GM06990 (cell line): ENCODE results near the gene SCN7A.

Experiments used
- DNase-seq: peaks from one replicate; pipeline ENCODE4 v3.0.0-alpha.2; 2011; ENCODE audit not compliant: insufficient read length; ENCODE audit errors: extremely low read depth
- H3K27me3 ChIP-seq: replicated peaks from 2 replicates; pipeline ENCODE4 v1.6.0; 2011; ENCODE audit warnings: low read length; ENCODE audit not compliant: control insufficient read depth, insufficient read depth
- H3K36me3 ChIP-seq: 2 replicates; pipeline ENCODE4 v1.5.1; 2011; ENCODE audit warnings: low read length; ENCODE audit not compliant: control insufficient read depth, insufficient read depth
- H3K4me3 ChIP-seq: replicated peaks from 2 replicates; pipeline ENCODE4 v1.5.1; 2011; ENCODE audit warnings: low read depth, mild to moderate bottlenecking, control low read depth, low read length
- CTCF ChIP-seq: IDR thresholded peaks from 2 replicates; pipeline ENCODE4 v1.5.1; 2011; ENCODE audit warnings: low read length, control low read depth, mild to moderate bottlenecking, inconsistent platforms; ENCODE audit not compliant: insufficient read depth, poor library complexity, severe bottlenecking

Gene SCN7A

GRCh38 chr2:166376873-166377272 is 117.2 kb downstream of the SCN7A start:
- no peak for TF ChIP-seq CTCF
- H3K4me3 ChIP-seq, result no peak overlapping the region
- DNase-seq, result no peak
- no peaks in the 10 kb centered on the region for H3K27me3 ChIP-seq
- H3K36me3 ChIP-seq, result no peaks in the 10 kb centered on the region

- H3K27me3 ChIP-seq, result no peaks in the 10 kb centered on the region
- TF ChIP-seq CTCF, result no peak
- no peak for DNase-seq
- H3K4me3 ChIP-seq, result no peak overlapping the region
- no peaks in the 10 kb centered on the region for H3K36me3 ChIP-seq
These were observed 117.6 kb downstream of the SCN7A start for GRCh38 chr2:166376488-166376828.

GRCh38 chr2:166375736-166376487 is 118.1 kb downstream of the SCN7A start, which contains the start of gene SCN9A:
Gene SCN9A (minus strand): TSS chr2:166375944. CDS start chr2:166311756, 64,188 bp downstream.
- no peak within 1 kb of the TSS for H3K4me3 ChIP-seq
- peak; percentile 25 for DNase-seq
- TF ChIP-seq CTCF, result no peak
- H3K36me3 ChIP-seq, result no peaks in the 10 kb centered on the region
- no peaks in the 10 kb centered on the region for H3K27me3 ChIP-seq

GRCh38 chr2:166375195-166375735 is 118.8 kb downstream of the SCN7A start:
- no peak for DNase-seq

GRCh38 chr2:166373951-166374350 is 120.1 kb downstream of the SCN7A start:
- Histone ChIP-seq H3K36me3 (no peaks in the 10 kb centered on the region), H3K27me3 (no peaks in the 10 kb centered on the region), H3K4me3 (no peak overlapping the region)
- DNase-seq, result no peak
- no peak for TF ChIP-seq CTCF

More at GRCh38 chr2:166375195-166375735, 118.8 kb downstream of the SCN7A start:
- no peak overlapping the region for H3K4me3 ChIP-seq
- no peaks in the 10 kb centered on the region for H3K27me3 ChIP-seq
- no peak for TF ChIP-seq CTCF
- no peaks in the 10 kb centered on the region for H3K36me3 ChIP-seq
